Endothelial cell of umbilical vein (primary cell): Measurements from ENCODE around the gene WASF3. TPM values are rescaled to one million over a fixed set of nuclear protein-coding genes. Genes with fewer than 3 reads are reported as not detected.

Experiments
- BruUV-seq: library from RNA; stranded (reverse); fragments of 400-500 nt; replicated peaks from 2 replicates; lab custom pipeline; 2021; lab: Mats Ljungman, UMichigan
- CTCF ChIA-PET: fragments of 300-600, 350-600 bp; sonication (Branson Sonifier 250); formaldehyde crosslinking; loops from one replicate; lab custom pipeline; 2021; ENCODE audit warnings: antibody characterized with exemption, inconsistent platforms; lab: Charles Lee
- POLR2A ChIA-PET: fragments of 300-600, 350-600 bp; sonication (Branson Sonifier 250); formaldehyde crosslinking; loops from one replicate; lab custom pipeline; 2021; ENCODE audit warnings: antibody characterized with exemption, inconsistent platforms; lab: Charles Lee
- DNase-seq: peaks from one replicate; pipeline ENCODE4 v3.0.0-alpha.2; 2011; ENCODE audit warnings: low read depth, low spot score
- FAIRE-seq: peaks from 2 replicates; lab custom pipeline; 2011; peaks lifted over from hg19 to GRCh38; lab: Jason Lieb, UNC
- H2AFZ ChIP-seq: 2 replicates; pipeline ENCODE4 v1.6.0; 2012; ENCODE audit warnings: low read depth, low read length, control low read depth, inconsistent platforms
- H3K27ac ChIP-seq: 2 replicates; pipeline ENCODE4 v1.5.1; 2011; ENCODE audit warnings: low read depth, mild to moderate bottlenecking, control low read depth, low read length, moderate library complexity; ENCODE audit not compliant: insufficient read depth
- H3K27me3 ChIP-seq, 2 experiments: 2 replicates each; pipeline versions ENCODE4 v1.6.0 to v1.6.1; 2011; ENCODE audit warnings: low read length in 2 of 2, mixed read lengths in 1 of 2; ENCODE audit not compliant: control insufficient read depth in 2 of 2, insufficient read depth in 2 of 2
- H3K36me3 ChIP-seq, 2 experiments: 2 replicates in 1 of 2; 3 replicates in 1 of 2; pipeline ENCODE4 v1.5.1; 2011; ENCODE audit warnings: low read length in 2 of 2, mild to moderate bottlenecking in 1 of 2, moderate library complexity in 1 of 2; ENCODE audit not compliant: control insufficient read depth in 2 of 2, insufficient read depth in 2 of 2; ENCODE audit errors: extremely low read depth in 1 of 2
- H3K4me1 ChIP-seq: 3 replicates; pipeline ENCODE4 v1.5.1; 2011; ENCODE audit warnings: mild to moderate bottlenecking, low read length; ENCODE audit not compliant: control insufficient read depth, insufficient read depth; ENCODE audit errors: extremely low read depth
- H3K4me2 ChIP-seq: 2 replicates; pipeline ENCODE4 v1.6.1; 2011; ENCODE audit warnings: low read length, control low read depth, mixed read lengths; ENCODE audit not compliant: insufficient read depth
- H3K4me3 ChIP-seq, 3 experiments: fragments of 200-600 bp in 1 of 3; sonication (generic), shearing (Covaris generic) in 1 of 3; replicated peaks in 1 of 3; 2 replicates each; pipeline ENCODE4 v1.5.1; 2011 to 2016; ENCODE audit warnings: control low read depth in 3 of 3, low read length in 3 of 3, mild to moderate bottlenecking in 2 of 3, inconsistent platforms in 1 of 3, low read depth in 1 of 3, moderate library complexity in 1 of 3; ENCODE audit not compliant: insufficient read depth in 1 of 3
- H3K79me2 ChIP-seq: 2 replicates; pipeline ENCODE4 v1.6.0; 2012; ENCODE audit warnings: low read length, inconsistent platforms; ENCODE audit not compliant: control insufficient read depth, insufficient read depth
- H3K9ac ChIP-seq: replicated peaks from 2 replicates; pipeline ENCODE3; 2011; ENCODE audit warnings: low read length, control low read depth; ENCODE audit not compliant: insufficient read depth; ENCODE audit errors: extremely low read depth
- H3K9me1 ChIP-seq: replicated peaks from 3 replicates; pipeline ENCODE4 v1.6.0; 2011; ENCODE audit warnings: mild to moderate bottlenecking, low read length; ENCODE audit not compliant: control insufficient read depth, insufficient read depth; ENCODE audit errors: extremely low read depth
- H3K9me3 ChIP-seq: replicated peaks from 2 replicates; pipeline ENCODE4 v1.5.1; 2012; ENCODE audit warnings: low read length, inconsistent platforms; ENCODE audit not compliant: control insufficient read depth, insufficient read depth
- H4K20me1 ChIP-seq: replicated peaks from 2 replicates; pipeline ENCODE3; 2011; ENCODE audit warnings: mild to moderate bottlenecking, low read length; ENCODE audit not compliant: control insufficient read depth, insufficient read depth; ENCODE audit errors: extremely low read depth
- EZH2 ChIP-seq: IDR thresholded peaks from 2 replicates; pipeline ENCODE4 v1.6.1; 2012; ENCODE audit warnings: borderline replicate concordance, low read depth, mild to moderate bottlenecking, moderate library complexity, low read length, inconsistent platforms; ENCODE audit not compliant: severe bottlenecking
- FOS ChIP-seq: IDR thresholded peaks from 2 replicates; pipeline ENCODE4 v1.6.1; 2011; ENCODE audit warnings: mild to moderate bottlenecking, low read length, moderate library complexity, borderline replicate concordance; ENCODE audit not compliant: insufficient read depth
- GATA2 ChIP-seq: IDR thresholded peaks from 2 replicates; pipeline ENCODE4 v1.7.0; 2011; ENCODE audit warnings: low read depth, mild to moderate bottlenecking, moderate library complexity, mixed read lengths, low read length; ENCODE audit not compliant: insufficient read length, insufficient read depth
- JUN ChIP-seq: IDR thresholded peaks from 2 replicates; pipeline ENCODE4 v1.6.1; 2011; ENCODE audit warnings: borderline replicate concordance, low read depth; ENCODE audit not compliant: insufficient read length, insufficient read depth
- MYC ChIP-seq: IDR thresholded peaks from one replicate; pipeline ENCODE4 v1.6.1; 2011; ENCODE audit warnings: mild to moderate bottlenecking, low read depth, low read length
- POLR2A ChIP-seq: IDR thresholded peaks from 2 replicates; pipeline ENCODE4 v1.6.1; 2012; ENCODE audit warnings: low read depth, mild to moderate bottlenecking, control low read depth, low read length
- POLR2AphosphoS5 ChIP-seq: IDR thresholded peaks from 2 replicates; pipeline ENCODE4 v1.6.1; 2012; ENCODE audit warnings: low read depth, mild to moderate bottlenecking, control low read depth, low read length, moderate library complexity; ENCODE audit not compliant: insufficient read depth
- dilution Hi-C: fragments of 300-500 bp; cut with MboI; formaldehyde crosslinking; loops from one replicate; pipeline ENCODE4 v1.15.0; 2019; ENCODE audit warnings: low sequenced_read_pairs; ENCODE audit not compliant: extremely low pct_ligation_motif_present
- intact Hi-C: fragments of 100-400 bp; cut with micrococcal nuclease; formaldehyde crosslinking; loops from one replicate; pipeline ENCODE4 v1.10.0; 2022
- polyA plus RNA-seq, 4 experiments: library from polyadenylated mRNA; depleted of rRNA in 3 of 4; stranded (reverse) in 3 of 4; unstranded in 1 of 4; fragments of >200 nt; gene quantifications; 2 replicates each; pipeline versions ENCODE4 v1.2.1 to v1.2.3, GENCODE V29; 2011 to 2012; ENCODE audit warnings: missing spikeins in 1 of 4
- total RNA-seq: library from RNA; stranded (reverse); gene quantifications from 2 replicates; pipeline ENCODE4 v1.2.3, GENCODE V29; 2021
- TF ChIP-seq, protein P1 (sequence below), 2 donors: IDR thresholded peaks; 1 replicate in 1 of 2; 2 replicates in 1 of 2; pipeline ENCODE4 v1.5.1; 2011; ENCODE audit warnings: low read length in 2 of 2, mild to moderate bottlenecking in 2 of 2, moderate library complexity in 2 of 2, control low read depth in 1 of 2, inconsistent platforms in 1 of 2, low read depth in 1 of 2; ENCODE audit not compliant: insufficient read depth in 1 of 2; ENCODE audit errors: extremely low read depth in 1 of 2
- TF ChIP-seq, protein P2 (sequence below): IDR thresholded peaks from 2 replicates; pipeline ENCODE4 v1.6.1; 2011; ENCODE audit not compliant: insufficient read depth, insufficient read length

WASF3 gene
- total and polyA plus RNA-seq, 2 donors (not counting 3 experiments of a cell fraction or from before 2014, with no cell fraction given) = 18.5 to 32.4 TPM

DNA sequence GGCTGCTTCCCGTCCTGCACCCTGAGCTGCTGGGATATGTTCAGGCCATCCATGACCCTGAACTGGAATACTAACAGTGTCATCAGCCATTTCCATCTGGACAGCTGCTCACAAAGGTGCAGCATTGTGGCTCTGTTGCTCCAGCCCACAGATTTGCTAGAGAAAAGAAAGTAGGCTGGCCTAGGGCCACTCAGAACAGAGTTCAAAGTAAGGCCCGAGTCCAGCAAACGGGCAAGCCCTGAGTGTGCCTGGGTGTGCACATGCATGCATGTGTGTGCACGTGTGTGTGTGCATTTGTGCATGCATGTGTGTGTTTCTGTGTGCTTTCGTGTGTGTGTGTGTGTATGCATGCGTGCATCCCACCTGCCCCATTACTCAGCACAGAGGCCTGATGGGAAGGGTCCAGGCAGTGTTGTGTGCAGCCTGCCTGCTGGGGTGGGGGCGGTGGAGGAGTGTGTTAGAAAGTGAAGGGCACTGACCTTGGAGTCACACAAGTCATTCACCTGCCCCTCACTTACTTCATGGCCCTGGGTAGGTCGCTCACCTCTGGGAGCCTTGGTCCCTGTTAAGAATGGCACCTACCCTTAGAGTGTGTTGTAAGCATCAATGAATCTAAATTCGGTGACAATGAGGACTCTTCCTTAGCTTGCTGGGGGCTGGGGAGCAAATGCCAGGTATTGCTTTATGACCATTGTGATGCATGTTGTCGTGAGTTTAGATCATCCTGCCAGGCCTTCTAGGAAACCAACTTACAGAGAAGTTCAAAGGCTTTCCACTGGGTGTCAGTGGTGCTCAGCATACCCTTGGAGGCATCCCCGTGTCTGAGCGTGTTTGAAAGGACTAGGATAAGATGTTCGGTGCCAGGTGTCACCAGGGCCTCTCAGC, 149.9 kb downstream of the WASF3 start:
- no peaks in the 10 kb centered on the region for H4K20me1 ChIP-seq
- dilution Hi-C loops (no loop called here), intact Hi-C loops (loop anchor here (1.0 kb wide), 2 partner anchors 166 to 223 kb away; no protein-coding TSS in a partner anchor)
- TF ChIP-seq, protein P1, sequence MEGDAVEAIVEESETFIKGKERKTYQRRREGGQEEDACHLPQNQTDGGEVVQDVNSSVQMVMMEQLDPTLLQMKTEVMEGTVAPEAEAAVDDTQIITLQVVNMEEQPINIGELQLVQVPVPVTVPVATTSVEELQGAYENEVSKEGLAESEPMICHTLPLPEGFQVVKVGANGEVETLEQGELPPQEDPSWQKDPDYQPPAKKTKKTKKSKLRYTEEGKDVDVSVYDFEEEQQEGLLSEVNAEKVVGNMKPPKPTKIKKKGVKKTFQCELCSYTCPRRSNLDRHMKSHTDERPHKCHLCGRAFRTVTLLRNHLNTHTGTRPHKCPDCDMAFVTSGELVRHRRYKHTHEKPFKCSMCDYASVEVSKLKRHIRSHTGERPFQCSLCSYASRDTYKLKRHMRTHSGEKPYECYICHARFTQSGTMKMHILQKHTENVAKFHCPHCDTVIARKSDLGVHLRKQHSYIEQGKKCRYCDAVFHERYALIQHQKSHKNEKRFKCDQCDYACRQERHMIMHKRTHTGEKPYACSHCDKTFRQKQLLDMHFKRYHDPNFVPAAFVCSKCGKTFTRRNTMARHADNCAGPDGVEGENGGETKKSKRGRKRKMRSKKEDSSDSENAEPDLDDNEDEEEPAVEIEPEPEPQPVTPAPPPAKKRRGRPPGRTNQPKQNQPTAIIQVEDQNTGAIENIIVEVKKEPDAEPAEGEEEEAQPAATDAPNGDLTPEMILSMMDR (IDR thresholded peaks at IDR 0.05; ENCODE audit: extremely low read depth in 1 of 2, insufficient read depth in 1 of 2, low read depth in 1 of 2, low read length in 2 of 2) = peak; percentile 29 to 60
- no peak for TF ChIP-seq EZH2
- POLR2A ChIA-PET = no interaction called here
- no peak overlapping the region for H2AFZ ChIP-seq
- no peaks in the 10 kb centered on the region for H3K79me2 ChIP-seq
- H3K4me1 ChIP-seq = no peaks in the 10 kb centered on the region
- H3K9me3 ChIP-seq = no peaks in the 10 kb centered on the region
- CTCF ChIA-PET = interaction anchor here (1.1 to 5.8 kb wide), 4 partner anchors 9 to 523 kb away, joined by 4 to 47 read pairs (median 7); no protein-coding TSS in a partner anchor
- H3K27ac ChIP-seq = no peak overlapping the region
- no peak overlapping the region for H3K9ac ChIP-seq
- peaks cover 0 to 8% of the 10 kb centered on the region in 2 experiments for H3K27me3 ChIP-seq
- DNase-seq (peak; percentile 41), FAIRE-seq (peak; percentile 74)
- no peak overlapping the region for H3K4me3 ChIP-seq
- BruUV-seq = no TSS peak
- no peak overlapping the region for H3K4me2 ChIP-seq
- no peaks in the 10 kb centered on the region for H3K9me1 ChIP-seq
- no peaks in the 10 kb centered on the region for H3K36me3 ChIP-seq

DNA sequence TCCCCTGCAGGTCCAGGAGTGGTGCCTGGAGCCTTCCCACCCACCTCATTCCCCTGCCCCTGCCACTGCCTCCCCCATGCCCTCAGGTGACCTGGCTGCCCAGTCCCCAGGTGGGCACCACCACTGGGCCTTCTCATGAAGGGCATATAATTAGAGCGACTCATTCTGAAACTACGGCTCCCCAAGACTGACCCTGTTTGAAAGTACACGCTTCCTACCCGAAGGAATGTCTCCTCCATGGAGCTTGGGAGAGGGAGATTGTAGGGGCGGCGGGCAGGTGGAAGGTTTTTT, 150.5 kb downstream of the WASF3 start:
- Histone ChIP-seq H2AFZ (no peak overlapping the region), H3K79me2 (no peaks in the 10 kb centered on the region), H3K4me2 (no peak overlapping the region), H3K9me3 (no peaks in the 10 kb centered on the region), H3K27ac (no peak overlapping the region), H3K9me1 (no peaks in the 10 kb centered on the region), H3K4me1 (no peaks in the 10 kb centered on the region), H3K27me3 (peaks cover 0 to 4% of the 10 kb centered on the region in 2 experiments), H3K4me3 (no peak overlapping the region), H3K9ac (no peak overlapping the region), H4K20me1 (no peaks in the 10 kb centered on the region), H3K36me3 (no peaks in the 10 kb centered on the region)
- TF ChIP-seq POLR2AphosphoS5 = no peak
- no peak for TF ChIP-seq POLR2A
- no peak for TF ChIP-seq EZH2
- TF ChIP-seq, protein P1 (IDR thresholded peaks at IDR 0.05; ENCODE audit: extremely low read depth in 1 of 2, insufficient read depth in 1 of 2, low read depth in 1 of 2, low read length in 2 of 2) = no peak
- no peak for TF ChIP-seq FOS
- TF ChIP-seq, protein P2, sequence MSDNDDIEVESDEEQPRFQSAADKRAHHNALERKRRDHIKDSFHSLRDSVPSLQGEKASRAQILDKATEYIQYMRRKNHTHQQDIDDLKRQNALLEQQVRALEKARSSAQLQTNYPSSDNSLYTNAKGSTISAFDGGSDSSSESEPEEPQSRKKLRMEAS = no peak
- TF ChIP-seq GATA2 = no peak
- TF ChIP-seq JUN = no peak
- TF ChIP-seq MYC = no peak
- BruUV-seq = no TSS peak
- ChIA-PET POLR2A (no interaction called here), CTCF (interaction anchor here (2.1 to 5.8 kb wide), 2 partner anchors 9 to 165 kb away, joined by 9 to 47 read pairs; no protein-coding TSS in a partner anchor)
- no peak for DNase-seq
- FAIRE-seq = no peak
- intact Hi-C loops = no loop called here
- dilution Hi-C loops = no loop called here
